Small intestine (tissue), 16 donors: ENCODE results near the gene NGF. TPM values are rescaled to one million over a fixed set of nuclear protein-coding genes. Genes with fewer than 3 reads are reported as not detected.
"Not testable (repeated sequence)": the region's sequence is repeated elsewhere in the genome, so short reads cannot be mapped to it uniquely, and the experiment has no call there.

ENCODE experiments used
- DNase-seq, 2 donors: peaks; one replicate each; pipeline versions ENCODE4 v3.0.0 to v3.0.0-alpha.2; 2013
- FAIRE-seq: peaks from 2 replicates; lab custom pipeline; 2012; peaks lifted over from hg19 to GRCh38; lab: Jason Lieb, UNC
- H3K27ac ChIP-seq, 3 donors: one replicate each; pipeline ENCODE4 v1.5.1; 2013; ENCODE audit warnings: low read length in 2 of 3, mild to moderate bottlenecking in 2 of 3, control low read depth in 1 of 3, inconsistent platforms in 1 of 3, low read depth in 1 of 3, moderate library complexity in 1 of 3
- H3K27me3 ChIP-seq, 3 donors: one replicate each; pipeline ENCODE4 v1.6.1; 2013; ENCODE audit warnings: low read length in 3 of 3, inconsistent platforms in 1 of 3; ENCODE audit not compliant: control insufficient read depth in 3 of 3, insufficient read depth in 3 of 3
- H3K36me3 ChIP-seq, 3 donors: one replicate each; pipeline ENCODE4 v1.6.1; 2013; ENCODE audit warnings: low read length in 3 of 3, inconsistent platforms in 1 of 3, low read depth in 1 of 3, mild to moderate bottlenecking in 1 of 3, moderate library complexity in 1 of 3; ENCODE audit not compliant: control insufficient read depth in 3 of 3, insufficient read depth in 2 of 3
- H3K4me1 ChIP-seq, 3 donors: one replicate each; pipeline ENCODE4 v1.6.1; 2013; ENCODE audit warnings: low read length in 2 of 3, inconsistent platforms in 1 of 3, low read depth in 1 of 3, mild to moderate bottlenecking in 1 of 3, moderate library complexity in 1 of 3; ENCODE audit not compliant: control insufficient read depth in 3 of 3, insufficient read depth in 2 of 3
- H3K4me3 ChIP-seq, 3 donors: one replicate each; pipeline ENCODE4 v1.5.1; 2013; ENCODE audit warnings: low read length in 3 of 3, control low read depth in 1 of 3, inconsistent platforms in 1 of 3, low read depth in 1 of 3, mild to moderate bottlenecking in 1 of 3, moderate library complexity in 1 of 3
- H3K9me3 ChIP-seq, 2 donors: one replicate each; pipeline ENCODE4 v1.6.1; 2013; ENCODE audit warnings: low read depth in 1 of 2, low read length in 1 of 2; ENCODE audit not compliant: control insufficient read depth in 2 of 2, insufficient read depth in 1 of 2
- WGBS, 3 donors: extraction: QIAGEN DNeasy Blood & Tissue Kit; methylation state at CpG; one replicate each; pipeline ENCODE4 v1.1.7; 2013; 5-methylcytosine and 5-hydroxymethylcytosine counted together
- long read RNA-seq, 10 donors: transcript quantifications; one replicate each; lab custom pipeline, GENCODE V29; 2026
- polyA plus RNA-seq, 4 donors: library from polyadenylated mRNA; stranded (reverse) in 3 of 4; unstranded in 1 of 4; fragments of 200-250 nt in 3 of 4; fragments of 120-200 nt in 1 of 4; gene quantifications; one replicate each; pipeline versions ENCODE4 v1.2.1 to v1.2.3, GENCODE V29; 2013
- donor health status: healthy with polysubstance abuse.
- donor health status: control.
- donor health status: control.
- donor health status: Bipolar disorder and iron deficiency.
- donor health status: healthy.

Gene NGF
- polyA plus RNA-seq, result 1 to 10 TPM in 1 of 4 donors, under 1 TPM in 1, not detected in 2; 0.27 to 3.0 TPM
- long read RNA-seq, donor 1, result 0 reads
- long read RNA-seq, donor 2, result 0 reads
- long read RNA-seq, donor 3, result 0 reads
- long read RNA-seq, donor 4, result 0 reads
- long read RNA-seq, donor 5, result 0 reads
- long read RNA-seq, donor 6, result 0 reads
- long read RNA-seq, donor 7, result 0 reads
- long read RNA-seq, donor 8, result 0 reads
- long read RNA-seq, donor 9, partial matches to known transcripts, result 0 of 1 reads
- long read RNA-seq, donor 9, other reads (novel, unspliced or antisense), result 0 of 1 reads
- long read RNA-seq, donor 10, result 0 reads

DNA sequence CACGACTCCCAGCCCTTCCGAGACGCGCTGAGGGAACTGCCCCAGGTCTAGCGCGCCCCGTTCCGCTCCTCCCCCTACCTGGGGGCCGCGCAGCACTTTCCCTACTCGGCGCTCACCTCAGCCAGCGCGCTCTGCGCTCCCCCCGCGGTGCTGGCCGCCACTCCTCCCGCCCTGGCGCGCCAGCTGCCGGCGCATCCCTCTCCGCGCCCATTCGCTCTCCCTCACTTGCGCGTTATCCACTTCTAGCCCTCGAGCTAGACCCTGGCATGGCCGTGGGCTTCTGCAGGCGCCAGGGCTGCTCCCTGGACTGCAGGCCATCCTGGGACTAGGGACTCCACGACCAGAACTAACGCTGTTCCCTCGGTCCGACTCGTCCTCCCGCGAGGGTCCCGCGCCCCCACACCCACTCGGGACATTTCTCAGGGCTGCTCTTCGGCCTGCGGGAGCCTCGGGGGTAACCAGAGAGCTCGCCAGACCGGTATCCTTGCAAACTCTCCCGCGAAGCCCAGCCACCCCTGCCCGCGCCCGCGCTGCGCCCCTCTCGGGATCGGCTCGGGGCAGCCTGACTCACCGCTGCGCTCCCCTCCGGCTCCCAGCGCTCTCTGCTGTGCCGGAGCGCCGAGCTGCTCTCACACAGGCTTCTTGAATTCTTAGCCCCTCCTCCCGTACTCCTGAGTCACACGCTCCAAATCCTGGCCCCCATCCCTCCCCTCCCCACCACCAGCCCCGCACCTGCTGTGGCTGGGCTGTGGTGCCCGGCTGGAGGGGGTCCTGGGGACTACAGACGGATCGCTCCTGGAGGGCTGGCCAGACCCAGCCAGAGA is at the start of gene NGF:
TSS of gene NGF (minus strand) at position 617 of the 824 bp plus-strand sequence. CDS start 51,454 bp downstream, outside the sequence.
- H3K4me1 ChIP-seq, result peaks cover 0 to 6% (median 2%) of the 10 kb centered on the region in 3 donors
- peak within 1 kb of the TSS in 1 of 3 donors; percentile 24 for H3K27ac ChIP-seq
- no peaks in the 10 kb centered on the region for H3K9me3 ChIP-seq
- peaks cover 3 to 42% (median 11%) of the 10 kb centered on the region in 3 donors for H3K27me3 ChIP-seq
- FAIRE-seq (no peak), DNase-seq (peak in 1 of 2 donors; percentile 33)
- WGBS, 3 donors, result 2 to 3% (median 2%) methylated on average over 51 to 69 of the region's 69 CpGs
- peak within 1 kb of the TSS in 1 of 3 donors; percentile 45 for H3K4me3 ChIP-seq
- no peaks in the 10 kb centered on the region for H3K36me3 ChIP-seq

GRCh38 chr1:115383455-115383854 is 45.4 kb upstream of the NGF start:
- H3K4me1 ChIP-seq, H3K27ac ChIP-seq, H3K36me3 ChIP-seq, H3K9me3 ChIP-seq, DNase-seq, H3K27me3 ChIP-seq, H3K4me3 ChIP-seq, FAIRE-seq: not testable (repeated sequence)
- WGBS, 3 donors, result 89 to 98% (median 95%) methylated on average over 2 of the region's 2 CpGs

DNA sequence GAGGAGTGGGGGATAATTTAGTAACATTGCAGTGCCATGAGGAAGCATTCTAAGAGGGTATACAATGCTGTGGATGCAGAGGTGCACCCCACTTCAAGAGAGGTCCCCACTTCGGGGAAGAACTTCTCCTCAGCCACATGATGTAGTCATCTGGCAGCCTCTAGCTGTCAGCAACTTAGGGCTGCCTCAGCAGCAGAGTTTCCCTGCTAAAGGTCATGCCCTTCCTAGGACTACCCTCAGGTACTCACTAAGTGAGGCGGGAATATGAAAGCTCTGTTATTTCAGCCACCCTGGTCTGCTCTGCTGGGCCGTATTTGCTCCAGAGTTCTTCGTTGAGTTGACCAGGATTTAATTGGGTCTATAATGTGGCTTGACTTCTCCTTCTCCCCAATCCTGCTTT is 41.9 kb upstream of the NGF start:
- FAIRE-seq, result no peak
- Histone ChIP-seq H3K4me3 (no peak overlapping the region), H3K9me3 (no peaks in the 10 kb centered on the region), H3K27ac (no peak overlapping the region), H3K27me3 (no peaks in the 10 kb centered on the region), H3K4me1 (no peaks in the 10 kb centered on the region), H3K36me3 (no peaks in the 10 kb centered on the region)
- no peak for DNase-seq
- WGBS, 3 donors, result 83 to 89% (median 86%) methylated on average over 4 of the region's 4 CpGs

DNA sequence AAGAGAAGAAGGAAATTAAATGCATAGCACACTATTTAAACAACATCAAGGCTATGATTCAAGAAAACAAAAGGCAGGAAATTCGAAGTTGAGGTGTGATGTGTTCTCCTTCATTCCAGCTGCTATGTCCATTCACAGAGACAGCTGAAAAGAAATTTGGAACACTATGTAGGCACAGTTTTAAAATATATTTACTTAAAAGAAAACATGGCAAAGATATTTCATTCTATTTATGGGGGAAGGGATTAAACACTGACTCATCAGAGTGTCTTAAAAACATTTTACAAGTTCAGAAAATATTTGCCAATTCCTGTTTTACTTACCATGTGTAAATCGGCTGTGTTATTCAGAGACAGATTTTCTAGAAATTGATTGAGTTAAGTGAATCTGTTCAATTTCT is 39.4 kb upstream of the NGF start:
- Histone ChIP-seq H3K27ac (no peak overlapping the region), H3K9me3 (no peaks in the 10 kb centered on the region), H3K4me1 (no peaks in the 10 kb centered on the region), H3K27me3 (no peaks in the 10 kb centered on the region), H3K36me3 (no peaks in the 10 kb centered on the region), H3K4me3 (no peak overlapping the region)
- WGBS, 3 donors, result 46 to 60% (median 57%) methylated on average over 2 of the region's 2 CpGs
- FAIRE-seq, result no peak
- DNase-seq, result no peak

- DNase-seq (no peak), FAIRE-seq (no peak)
- H3K27ac ChIP-seq, result no peak overlapping the region
- H3K9me3 ChIP-seq, result no peaks in the 10 kb centered on the region
- no peak overlapping the region for H3K4me3 ChIP-seq
- no peaks in the 10 kb centered on the region for H3K27me3 ChIP-seq
- H3K36me3 ChIP-seq, result no peaks in the 10 kb centered on the region
- H3K4me1 ChIP-seq, result no peaks in the 10 kb centered on the region
- 88 to 93% (median 90%) methylated on average over 3 of the region's 3 CpGs for WGBS, 3 donors
Measured at GRCh38 chr1:115374598-115374997, 36.5 kb upstream of the NGF start.

- no peak for DNase-seq
- H3K4me3 ChIP-seq, result no peak overlapping the region
- no peaks in the 10 kb centered on the region for H3K36me3 ChIP-seq
- H3K27ac ChIP-seq, result no peak overlapping the region
- no peaks in the 10 kb centered on the region for H3K9me3 ChIP-seq
- no peak for FAIRE-seq
- no peaks in the 10 kb centered on the region for H3K27me3 ChIP-seq
- H3K4me1 ChIP-seq, result no peaks in the 10 kb centered on the region
Measured at GRCh38 chr1:115373305-115373704, 35.3 kb upstream of the NGF start.

DNA sequence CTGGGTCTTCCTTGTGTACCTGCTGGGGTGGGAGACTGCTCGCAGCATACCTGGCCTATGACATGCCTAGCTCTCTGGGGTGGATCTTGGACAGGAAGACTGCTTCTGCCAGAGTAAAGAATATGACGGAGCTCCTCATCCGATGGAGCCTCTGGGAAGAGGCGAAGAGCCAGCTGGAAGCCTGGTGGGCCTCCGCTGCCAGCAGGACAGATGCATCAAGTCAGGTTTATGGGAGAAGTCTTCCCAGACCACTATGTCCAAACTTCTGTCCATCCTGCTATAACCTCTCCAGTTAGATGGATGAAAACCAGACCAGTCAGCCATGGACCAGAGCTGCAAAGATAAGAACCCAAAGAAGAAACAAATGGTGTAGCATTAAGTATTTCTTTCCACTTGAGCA is 27.7 kb upstream of the NGF start:
- Histone ChIP-seq H3K27me3 (no peaks in the 10 kb centered on the region), H3K4me1 (no peaks in the 10 kb centered on the region), H3K27ac (no peak overlapping the region), H3K9me3 (peaks cover 0 to 4% of the 10 kb centered on the region in 2 donors), H3K4me3 (no peak overlapping the region), H3K36me3 (no peaks in the 10 kb centered on the region)
- 70 to 96% (median 88%) methylated on average over 5 of the region's 5 CpGs for WGBS, 3 donors
- FAIRE-seq (no peak), DNase-seq (no peak)

DNA sequence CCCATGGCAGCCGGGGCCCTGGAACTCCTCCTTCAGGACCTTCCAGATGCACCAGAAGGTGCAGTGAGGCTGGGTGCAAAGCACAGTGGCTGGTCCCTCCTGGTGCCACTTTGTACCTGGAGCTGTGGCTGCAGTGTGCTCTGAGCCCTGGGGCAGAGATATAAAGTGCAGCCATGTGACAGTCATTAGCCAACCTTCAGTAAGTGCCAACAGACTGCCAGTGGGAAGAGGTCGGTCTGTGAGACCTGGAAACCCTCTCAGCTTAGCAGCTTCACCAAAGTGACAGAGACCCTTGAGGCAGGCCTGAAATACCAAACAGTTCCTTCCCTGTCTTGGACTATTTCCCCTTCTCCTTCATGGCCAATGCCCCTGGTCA is 26.7 kb upstream of the NGF start:
- H3K9me3 ChIP-seq, result peaks cover 0 to 13% of the 10 kb centered on the region in 2 donors
- H3K4me3 ChIP-seq, result no peak overlapping the region
- H3K27ac ChIP-seq, result no peak overlapping the region
- FAIRE-seq (no peak), DNase-seq (no peak)
- 69 to 83% (median 70%) methylated on average over 2 of the region's 2 CpGs for WGBS, 3 donors
- no peaks in the 10 kb centered on the region for H3K27me3 ChIP-seq
- H3K36me3 ChIP-seq, result no peaks in the 10 kb centered on the region
- no peaks in the 10 kb centered on the region for H3K4me1 ChIP-seq
